ENCODE measurements around the gene ADGRL3.

- TF ChIP-seq, protein P1, sequence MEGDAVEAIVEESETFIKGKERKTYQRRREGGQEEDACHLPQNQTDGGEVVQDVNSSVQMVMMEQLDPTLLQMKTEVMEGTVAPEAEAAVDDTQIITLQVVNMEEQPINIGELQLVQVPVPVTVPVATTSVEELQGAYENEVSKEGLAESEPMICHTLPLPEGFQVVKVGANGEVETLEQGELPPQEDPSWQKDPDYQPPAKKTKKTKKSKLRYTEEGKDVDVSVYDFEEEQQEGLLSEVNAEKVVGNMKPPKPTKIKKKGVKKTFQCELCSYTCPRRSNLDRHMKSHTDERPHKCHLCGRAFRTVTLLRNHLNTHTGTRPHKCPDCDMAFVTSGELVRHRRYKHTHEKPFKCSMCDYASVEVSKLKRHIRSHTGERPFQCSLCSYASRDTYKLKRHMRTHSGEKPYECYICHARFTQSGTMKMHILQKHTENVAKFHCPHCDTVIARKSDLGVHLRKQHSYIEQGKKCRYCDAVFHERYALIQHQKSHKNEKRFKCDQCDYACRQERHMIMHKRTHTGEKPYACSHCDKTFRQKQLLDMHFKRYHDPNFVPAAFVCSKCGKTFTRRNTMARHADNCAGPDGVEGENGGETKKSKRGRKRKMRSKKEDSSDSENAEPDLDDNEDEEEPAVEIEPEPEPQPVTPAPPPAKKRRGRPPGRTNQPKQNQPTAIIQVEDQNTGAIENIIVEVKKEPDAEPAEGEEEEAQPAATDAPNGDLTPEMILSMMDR (conservative IDR thresholded peaks at IDR 0.05; ENCODE audit: low read length): no peak
- no peak for TF ChIP-seq EZH2phosphoT487 (IDR thresholded peaks at IDR 0.05; ENCODE audit: borderline replicate concordance, low read depth, low read length)
Observed at GRCh38 chr4:61203436-61203790, 3.3 kb downstream of the ADGRL3 start.

Data from OCI-LY7 (cell line).